Fibroblast of skin of scalp (primary cell): ENCODE data around the gene STK36. TPM values are rescaled to one million over a fixed set of nuclear protein-coding genes. Genes with fewer than 3 reads are reported as not detected.

Source experiments
- DNase-seq: peaks from one replicate; pipeline ENCODE4 v3.0.0-alpha.2; 2013
- polyA plus RNA-seq, 2 experiments: library from polyadenylated mRNA; unstranded; fragments of 120-200 nt; gene quantifications; one replicate each; pipeline ENCODE4 v1.2.1, GENCODE V29; 2013; ENCODE audit not compliant: insufficient read length in 2 of 2

Gene STK36, protein sequence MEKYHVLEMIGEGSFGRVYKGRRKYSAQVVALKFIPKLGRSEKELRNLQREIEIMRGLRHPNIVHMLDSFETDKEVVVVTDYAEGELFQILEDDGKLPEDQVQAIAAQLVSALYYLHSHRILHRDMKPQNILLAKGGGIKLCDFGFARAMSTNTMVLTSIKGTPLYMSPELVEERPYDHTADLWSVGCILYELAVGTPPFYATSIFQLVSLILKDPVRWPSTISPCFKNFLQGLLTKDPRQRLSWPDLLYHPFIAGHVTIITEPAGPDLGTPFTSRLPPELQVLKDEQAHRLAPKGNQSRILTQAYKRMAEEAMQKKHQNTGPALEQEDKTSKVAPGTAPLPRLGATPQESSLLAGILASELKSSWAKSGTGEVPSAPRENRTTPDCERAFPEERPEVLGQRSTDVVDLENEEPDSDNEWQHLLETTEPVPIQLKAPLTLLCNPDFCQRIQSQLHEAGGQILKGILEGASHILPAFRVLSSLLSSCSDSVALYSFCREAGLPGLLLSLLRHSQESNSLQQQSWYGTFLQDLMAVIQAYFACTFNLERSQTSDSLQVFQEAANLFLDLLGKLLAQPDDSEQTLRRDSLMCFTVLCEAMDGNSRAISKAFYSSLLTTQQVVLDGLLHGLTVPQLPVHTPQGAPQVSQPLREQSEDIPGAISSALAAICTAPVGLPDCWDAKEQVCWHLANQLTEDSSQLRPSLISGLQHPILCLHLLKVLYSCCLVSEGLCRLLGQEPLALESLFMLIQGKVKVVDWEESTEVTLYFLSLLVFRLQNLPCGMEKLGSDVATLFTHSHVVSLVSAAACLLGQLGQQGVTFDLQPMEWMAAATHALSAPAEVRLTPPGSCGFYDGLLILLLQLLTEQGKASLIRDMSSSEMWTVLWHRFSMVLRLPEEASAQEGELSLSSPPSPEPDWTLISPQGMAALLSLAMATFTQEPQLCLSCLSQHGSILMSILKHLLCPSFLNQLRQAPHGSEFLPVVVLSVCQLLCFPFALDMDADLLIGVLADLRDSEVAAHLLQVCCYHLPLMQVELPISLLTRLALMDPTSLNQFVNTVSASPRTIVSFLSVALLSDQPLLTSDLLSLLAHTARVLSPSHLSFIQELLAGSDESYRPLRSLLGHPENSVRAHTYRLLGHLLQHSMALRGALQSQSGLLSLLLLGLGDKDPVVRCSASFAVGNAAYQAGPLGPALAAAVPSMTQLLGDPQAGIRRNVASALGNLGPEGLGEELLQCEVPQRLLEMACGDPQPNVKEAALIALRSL (N-terminal part only)
- polyA plus RNA-seq (2013, experiment 1 of 2; ENCODE audit: insufficient read length), result 20.6 TPM
- 18.3 TPM for polyA plus RNA-seq (2013, experiment 2 of 2; ENCODE audit: insufficient read length)

DNA sequence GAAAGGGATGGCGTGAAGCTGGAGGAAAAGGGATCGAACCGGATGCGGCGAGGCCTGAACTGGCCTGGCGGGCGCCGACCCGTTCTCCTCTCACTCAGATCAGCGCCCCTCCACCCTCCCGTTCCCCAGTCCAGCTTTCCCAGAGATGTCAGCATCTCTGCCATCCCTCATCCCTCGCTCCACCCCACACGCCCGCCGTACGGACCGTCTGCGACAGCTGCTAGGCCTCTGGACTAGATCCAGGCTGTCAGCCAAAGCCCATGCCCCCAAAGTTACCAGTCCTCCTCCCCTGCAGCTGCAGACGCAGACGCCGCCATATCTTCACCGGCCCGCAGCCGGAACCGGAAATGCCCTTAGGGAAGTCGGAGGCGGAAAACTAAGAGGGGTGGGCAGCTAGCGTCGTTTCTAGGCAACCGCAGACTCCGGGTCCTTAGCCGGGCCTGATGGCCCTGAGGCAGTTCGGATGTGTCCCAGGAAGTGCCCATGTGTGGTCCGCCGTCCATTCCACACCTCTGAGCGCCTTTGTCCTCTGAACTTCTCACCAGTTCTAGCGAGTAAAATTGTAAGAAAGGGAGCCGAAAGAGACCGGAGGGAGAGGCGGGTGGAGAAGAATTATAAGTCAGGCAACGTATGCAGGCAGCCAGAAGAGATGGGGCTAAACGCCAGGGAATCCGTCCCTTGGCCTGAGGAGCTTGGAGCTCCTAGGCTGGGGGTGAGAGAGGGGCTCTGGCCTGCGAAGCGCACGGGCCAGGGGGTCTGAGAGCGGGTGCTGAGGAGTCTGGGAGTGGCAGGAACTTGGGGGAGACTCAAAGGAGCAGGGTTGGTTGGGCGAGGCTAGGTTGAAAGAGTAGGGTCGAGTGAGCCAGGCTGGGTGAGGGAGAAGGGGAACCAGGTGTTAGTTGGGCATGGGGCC, at the start of gene STK36, which contains the start of gene RNF25:
Gene STK36, plus strand, starts transcription at position 433 of the 913 bp plus-strand sequence. CDS start 744 bp downstream, outside the sequence.
Gene RNF25, minus strand, starts transcription at position 349 of the 913 bp plus-strand sequence. Its CDS starts 32 bp downstream, at position 317.
- DNase-seq, result peak; percentile 92

DNA sequence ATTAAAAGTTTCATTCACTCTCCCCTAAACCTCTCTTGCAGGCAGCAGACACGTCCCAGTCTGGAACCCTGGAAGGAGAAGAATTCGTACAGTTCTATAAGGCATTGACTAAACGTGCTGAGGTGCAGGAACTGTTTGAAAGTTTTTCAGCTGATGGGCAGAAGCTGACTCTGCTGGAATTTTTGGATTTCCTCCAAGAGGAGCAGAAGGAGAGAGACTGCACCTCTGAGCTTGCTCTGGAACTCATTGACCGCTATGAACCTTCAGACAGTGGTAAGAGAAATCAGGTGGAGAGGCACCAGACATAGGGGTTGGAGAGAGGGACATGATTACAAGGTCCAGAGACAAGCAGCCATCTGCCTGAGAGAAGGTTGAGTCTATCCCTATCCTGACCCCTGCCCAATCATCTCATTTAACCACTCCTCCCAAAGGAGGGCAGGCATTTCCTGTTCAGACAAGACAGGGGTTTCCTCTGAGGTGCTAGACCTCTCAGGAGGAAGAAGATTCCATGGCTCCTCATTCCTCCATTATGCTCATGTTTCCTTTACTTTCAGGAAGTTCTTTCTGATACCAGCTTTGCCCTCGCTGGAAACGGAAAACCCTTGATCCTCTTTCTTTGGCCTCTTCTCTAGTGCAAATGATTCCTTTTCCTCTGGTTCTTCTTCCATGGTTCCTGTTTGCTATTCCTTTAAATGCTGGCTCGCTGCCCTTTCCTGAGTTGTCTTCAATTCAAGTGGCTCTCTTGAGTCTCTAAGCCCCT, 49.1 kb upstream of the STK36 start:
- peak; percentile 44 for DNase-seq

DNA sequence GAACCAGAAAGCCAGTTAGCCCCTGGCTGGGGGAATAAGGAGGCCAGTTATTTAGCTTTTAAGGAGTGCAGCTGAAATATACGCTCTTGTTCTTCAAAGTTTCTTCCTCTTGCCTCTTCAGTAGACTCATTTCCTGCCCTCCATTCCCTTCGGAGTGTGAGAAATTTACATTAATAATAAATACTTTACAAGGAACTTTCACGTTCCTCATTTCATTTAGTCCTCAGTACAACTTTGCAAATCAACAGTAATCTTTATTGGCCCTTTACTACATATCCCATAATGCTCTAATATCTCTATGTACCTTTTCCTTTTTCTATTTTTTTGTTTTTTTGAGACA, 48.5 kb upstream of the STK36 start:
- no peak for DNase-seq

DNA sequence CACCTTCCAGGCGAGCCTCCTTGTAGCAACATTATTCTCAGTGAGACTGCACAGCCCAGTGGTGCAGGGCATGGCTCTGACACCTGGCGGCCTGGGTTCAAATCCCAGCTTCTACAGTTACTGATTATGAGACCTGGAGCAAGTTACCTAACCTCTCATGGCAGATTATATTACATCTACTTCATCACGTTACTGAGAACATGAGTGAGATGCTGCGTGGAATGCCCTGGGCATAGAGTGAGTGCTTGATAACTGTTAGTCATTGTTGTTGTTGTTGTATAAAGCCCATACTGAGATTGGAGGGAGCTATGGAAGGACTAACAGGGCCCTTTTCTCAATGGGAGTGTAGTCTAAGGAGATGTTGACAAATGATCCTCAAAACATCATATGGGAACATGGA, 45.5 kb upstream of the STK36 start:
- no peak for DNase-seq

DNA sequence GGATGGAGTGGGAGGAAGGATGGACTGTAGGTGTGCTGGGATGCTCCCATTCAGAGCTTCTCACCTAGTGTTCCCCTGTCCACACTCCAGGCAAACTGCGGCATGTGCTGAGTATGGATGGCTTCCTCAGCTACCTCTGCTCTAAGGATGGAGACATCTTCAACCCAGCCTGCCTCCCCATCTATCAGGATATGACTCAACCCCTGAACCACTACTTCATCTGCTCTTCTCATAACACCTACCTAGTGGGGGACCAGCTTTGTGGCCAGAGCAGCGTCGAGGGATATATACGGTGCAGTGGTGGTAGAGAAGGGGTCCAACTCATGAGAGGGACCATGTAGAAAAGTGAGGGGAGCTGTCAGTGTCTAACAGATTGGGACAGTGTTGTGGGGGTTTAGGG, 43.9 kb upstream of the STK36 start:
- no peak for DNase-seq

DNA sequence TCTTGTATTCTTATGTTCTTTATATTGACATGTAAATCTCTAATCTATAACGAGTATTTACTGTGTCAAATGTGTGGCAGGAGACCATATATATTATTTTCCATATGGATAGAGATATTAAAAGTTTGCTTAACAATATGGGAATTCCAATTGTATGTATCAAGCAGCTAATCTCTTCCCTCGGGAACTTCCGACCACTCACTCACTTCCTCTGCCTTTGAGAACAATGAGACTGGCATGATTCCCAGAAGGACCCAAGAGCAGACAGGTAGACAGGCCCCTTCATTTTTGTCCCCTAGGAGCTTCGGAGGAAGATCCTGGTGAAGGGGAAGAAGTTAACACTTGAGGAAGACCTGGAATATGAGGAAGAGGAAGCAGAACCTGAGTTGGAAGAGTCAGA, 40.0 kb upstream of the STK36 start:
- DNase-seq, result peak; percentile 40

DNA sequence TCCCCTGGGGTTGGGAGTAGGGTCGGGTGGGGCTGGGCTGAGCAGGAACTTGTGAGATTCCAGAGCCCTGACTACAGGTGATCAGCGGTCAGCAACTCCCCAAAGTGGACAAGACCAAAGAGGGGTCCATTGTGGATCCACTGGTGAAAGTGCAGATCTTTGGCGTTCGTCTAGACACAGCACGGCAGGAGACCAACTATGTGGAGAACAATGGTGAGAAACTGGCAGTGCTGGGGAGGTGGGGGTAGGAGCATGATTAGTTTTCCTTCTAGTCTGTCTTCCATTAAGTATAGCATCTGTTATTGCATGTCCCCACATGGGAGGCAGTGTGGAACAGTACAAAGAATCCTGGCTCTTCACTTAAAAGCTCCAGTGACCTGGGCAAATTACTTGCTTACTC, 36.2 kb upstream of the STK36 start:
- DNase-seq, result no peak

DNA sequence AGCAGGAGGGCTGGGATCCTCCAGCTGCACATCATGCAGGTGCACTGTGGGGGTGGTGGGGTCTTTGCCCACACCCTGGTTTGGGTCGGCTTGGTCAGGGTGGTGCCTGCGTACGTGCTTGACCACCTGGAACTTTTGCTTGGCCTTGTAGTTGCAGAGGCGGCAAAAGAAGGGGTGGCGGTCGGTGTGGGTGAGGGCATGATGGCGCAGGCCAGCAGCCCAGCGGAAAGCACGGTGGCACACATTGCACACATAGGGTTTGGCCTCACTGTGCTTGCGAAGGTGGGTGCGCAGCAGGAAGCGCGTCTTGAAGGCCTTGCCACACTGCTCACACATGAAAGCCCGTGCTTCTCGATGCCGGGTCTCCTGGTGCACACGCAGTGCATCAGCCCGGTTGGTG, 33.5 kb upstream of the STK36 start:
- DNase-seq, result no peak

DNA sequence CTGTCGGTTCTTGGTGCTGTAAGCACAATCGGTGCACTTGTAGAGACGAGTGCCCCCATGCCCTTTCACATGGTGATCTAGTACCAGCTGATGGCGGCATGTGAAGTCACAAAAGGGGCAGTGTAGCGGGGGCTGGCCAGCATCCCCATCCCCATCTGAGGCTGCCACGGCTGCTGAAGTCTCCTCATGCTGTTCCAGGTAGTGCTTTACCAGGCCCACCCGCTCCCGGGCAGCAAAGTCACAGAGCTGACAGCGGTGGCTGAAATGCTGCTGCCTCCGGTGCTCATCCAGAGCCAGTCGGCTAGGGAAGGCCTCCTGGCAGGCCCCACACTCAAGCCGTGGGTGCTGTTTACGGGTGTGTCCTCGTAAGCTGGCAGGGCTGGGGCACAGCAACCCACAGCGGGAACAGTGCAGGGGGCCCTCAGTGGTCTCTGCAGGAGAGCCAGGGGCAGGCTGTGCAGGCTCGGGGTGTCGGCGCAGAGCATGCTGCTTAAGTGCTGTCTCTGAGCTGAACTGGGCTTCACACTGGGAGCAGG, 29.7 kb upstream of the STK36 start:
- DNase-seq, result no peak

DNA sequence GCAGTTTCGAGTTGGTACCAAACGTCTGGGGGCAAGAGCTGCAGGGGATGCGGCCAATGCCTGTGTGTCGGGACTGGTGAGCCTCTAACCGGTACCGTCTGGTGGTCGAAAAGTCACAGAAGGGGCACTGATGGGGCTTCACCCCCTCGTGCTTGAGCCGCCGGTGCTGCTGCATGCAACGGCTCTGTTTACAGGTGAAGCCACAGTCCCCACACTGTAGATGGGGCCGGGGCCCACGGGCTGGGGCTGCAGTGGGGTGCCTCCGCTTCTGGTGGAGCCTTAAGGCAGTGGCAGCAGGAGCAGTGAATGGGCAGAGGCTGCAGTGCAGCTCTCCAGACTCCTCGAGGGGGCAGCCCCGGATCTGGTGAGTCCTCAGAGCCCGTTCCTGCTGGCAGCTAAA, 29.1 kb upstream of the STK36 start:
- DNase-seq, result no peak

DNA sequence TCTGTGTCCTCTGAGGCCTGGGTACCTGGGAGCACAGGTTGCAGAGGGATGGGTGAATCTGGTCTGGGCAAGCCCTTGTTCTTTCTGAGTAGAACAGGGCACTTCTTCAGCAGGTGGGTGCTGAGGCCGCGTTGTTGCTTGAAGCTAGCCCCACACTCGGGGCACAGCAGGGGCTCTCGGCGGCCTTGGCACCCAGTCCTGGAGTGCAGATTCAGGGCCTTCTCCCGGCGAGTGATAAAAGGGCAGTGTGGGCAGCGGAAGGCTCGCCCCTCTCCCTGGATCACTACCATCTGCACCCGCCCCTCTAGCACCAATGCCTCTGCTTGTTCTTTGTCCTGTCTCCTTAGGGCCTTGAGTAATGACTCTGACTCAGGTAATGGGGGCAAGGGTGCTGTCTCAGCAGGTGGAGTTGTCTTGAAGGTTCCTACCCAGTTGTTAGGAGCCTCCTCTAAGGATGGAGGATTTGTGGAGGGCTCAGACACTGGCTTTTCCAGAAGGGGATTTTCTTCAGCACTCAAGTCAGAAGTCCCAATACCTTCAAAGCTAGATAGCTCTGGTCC, 28.1 kb upstream of the STK36 start:
- DNase-seq, result no peak

DNA sequence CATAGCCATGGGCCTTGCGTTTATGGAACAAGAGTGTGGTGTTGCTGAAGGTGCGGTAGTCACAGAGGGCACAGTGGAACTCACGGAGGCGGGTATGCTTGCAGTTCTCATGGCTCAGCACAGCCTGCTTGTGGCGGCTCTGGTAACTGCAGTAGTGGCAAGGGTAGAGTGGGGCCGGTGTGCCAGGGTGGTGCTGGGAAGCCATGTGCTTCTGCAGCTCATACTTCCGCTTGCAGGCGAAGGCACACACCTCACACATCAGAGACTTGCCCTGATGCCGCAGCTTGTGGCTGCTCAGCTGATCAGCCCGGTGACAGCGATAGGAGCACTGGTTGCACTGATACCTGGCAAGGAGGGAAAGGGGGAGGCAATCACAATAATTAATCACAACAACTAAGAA, 27.2 kb upstream of the STK36 start:
- no peak for DNase-seq

DNA sequence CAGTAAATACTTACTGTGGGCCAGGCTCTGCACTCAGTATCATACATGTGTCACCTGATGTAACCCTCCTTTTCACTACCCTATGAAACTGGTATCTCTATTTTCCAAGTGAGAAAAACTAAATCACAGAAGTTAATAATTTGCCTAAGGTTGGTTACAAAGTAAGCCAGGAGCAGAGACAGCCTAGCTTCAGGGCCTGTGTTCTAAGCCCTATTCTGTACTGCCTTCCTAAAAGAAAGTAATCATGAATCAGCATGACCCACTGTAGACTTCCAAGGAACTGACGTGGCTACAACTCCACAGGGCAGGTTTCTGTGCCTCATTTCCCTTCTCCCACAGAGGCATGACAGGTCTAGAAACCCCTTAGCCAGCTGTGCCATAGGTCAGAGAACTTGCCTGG, 26.8 kb upstream of the STK36 start:
- DNase-seq, result no peak

DNA sequence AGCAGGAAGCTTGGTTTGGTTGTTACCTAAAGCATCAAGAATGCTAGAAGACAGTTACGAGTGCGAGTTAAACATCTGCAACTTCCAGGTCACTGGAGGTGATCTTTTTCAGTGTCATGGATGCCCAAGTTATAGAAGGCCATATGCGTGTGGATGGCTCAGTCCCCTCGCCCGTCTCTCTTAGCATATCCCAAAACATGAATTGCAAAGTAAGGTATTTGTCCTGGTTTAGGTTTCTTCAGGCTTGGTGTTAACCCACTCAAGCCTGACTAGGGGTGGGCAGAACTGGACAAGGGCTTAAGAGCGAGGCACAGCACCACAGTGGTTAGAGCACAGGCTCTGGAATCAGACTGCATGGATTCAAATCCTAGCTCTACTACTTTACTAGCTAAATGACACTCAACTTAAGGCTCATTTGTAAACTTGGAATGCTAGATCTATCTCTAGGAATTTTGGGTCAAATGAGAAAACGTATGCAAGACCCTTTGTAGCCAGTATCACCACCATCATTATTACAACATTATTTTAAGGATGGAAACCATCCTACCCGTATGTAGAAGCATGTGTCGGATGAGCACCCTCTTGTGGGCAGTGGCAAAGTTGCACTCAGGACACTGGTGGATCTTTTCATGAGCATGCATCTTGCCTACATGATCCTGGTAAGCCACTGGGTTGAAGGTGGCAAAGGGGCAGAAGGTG, 23.6 kb upstream of the STK36 start:
- peak; percentile 58 for DNase-seq

DNA sequence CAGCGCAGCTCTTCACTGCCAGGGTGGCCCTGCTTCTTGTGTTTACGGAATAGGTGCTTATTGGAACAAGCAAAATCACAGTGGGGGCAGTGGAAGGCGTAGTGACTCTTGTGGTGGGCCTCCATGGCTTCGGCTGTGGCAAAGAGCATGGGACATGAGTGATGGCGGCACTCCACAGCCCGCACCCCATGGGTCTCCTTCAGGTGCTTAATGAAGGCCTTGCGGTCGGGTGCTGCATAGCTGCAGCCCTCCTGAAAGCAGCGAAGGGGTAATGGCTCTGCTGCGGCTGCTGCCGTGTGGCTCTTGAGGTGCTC, 23.1 kb upstream of the STK36 start:
- no peak for DNase-seq

DNA sequence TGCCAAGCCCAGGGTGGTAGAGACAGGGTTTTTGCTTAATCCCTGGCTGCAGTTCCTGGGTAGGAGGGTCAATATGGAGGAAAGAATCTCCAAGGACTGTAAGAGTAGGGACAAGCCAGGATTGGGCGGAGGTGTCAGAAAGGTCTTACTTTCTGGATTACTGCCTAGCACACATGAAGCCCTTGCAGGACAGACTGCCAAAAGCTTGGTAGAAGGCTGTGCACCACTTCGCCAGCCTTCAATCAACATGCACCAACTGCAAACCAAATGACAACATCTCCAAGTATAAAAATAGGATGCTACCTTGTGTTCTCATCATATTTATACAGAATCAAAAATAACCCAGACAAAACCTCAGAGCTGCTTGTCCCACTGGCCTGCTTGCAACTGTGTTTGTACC, 16.1 kb upstream of the STK36 start:
- no peak for DNase-seq

DNA sequence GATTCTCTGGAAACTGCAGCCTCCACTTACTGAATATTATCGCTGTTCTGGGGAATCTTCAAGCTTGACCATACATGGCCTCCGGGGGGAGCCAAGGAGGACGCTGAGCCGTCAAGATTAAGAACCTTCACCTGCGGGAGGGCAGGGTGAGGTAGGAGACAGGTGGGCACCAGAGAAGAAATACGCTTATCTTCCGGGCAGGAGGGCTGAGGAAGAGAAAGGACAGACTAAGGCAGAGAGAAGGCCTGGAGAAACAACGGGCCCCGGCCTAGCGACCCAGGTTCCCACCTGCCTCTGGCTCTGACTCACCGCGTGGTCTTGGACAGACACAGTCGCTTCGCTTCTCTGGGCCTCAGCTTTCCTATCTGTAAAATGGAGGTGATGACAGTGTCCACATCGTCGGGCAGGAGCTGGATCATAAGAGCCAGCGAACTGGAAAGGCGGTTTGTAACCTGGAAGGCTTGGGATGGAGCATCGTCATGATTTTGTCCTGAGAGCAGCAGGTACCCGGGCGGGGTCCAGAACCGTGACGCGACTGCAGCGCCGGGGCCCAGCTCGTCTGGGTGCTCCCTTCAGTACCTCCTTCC, 13.1 kb upstream of the STK36 start:
- DNase-seq, result peak; percentile 33

DNA sequence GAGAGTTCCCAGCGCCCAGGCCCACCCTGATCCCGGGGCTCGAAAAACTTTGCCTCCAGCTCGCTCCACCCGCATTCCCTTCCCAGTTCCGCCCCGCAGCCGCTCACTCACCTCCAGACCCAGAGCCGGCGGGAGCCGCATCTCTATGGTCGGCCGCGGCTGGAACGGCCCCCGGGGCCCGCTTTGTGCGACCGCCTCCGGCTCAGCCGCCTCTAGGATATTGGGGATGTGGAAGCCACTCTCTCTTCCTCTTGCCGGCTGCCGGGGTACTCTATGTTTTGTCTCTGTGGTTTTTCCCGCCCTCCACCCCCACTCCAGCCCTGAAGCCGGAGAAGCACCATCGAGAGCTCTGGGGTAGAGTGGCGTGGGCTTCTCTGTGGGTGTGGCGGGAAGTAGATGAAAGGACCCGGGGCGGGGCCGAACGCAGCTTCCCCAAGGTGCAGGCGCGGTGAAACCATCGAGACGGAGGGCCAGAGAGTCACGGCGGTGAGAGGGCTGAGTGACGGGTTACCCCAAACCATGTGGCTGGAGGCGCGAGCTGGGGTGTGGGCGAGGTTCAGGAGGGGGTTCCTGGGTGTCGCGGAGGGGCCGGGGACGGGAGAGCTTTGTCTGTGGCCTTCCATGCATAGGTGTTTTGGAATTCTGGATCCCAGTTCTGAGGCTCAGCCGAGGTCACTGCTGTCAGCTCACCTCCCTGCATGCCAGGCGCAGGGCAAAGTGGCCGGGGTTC, 12.5 kb upstream of the STK36 start, which contains the start of the genes BCS1L and ZNF142:
Gene BCS1L, plus strand, starts transcription at position 426 of the 730 bp plus-strand sequence. CDS start 1,305 bp downstream, outside the sequence.
Gene ZNF142, minus strand, starts transcription at position 366 of the 730 bp plus-strand sequence. CDS start 3,194 bp downstream, outside the sequence.
- DNase-seq, result peak; percentile 84
